ENCODE results near the gene DNAH10. TPM values are rescaled to one million over a fixed set of nuclear protein-coding genes. Genes with fewer than 3 reads are reported as not detected.

The DNAH10 gene
- total and polyA plus RNA-seq, 10 of the 15 experiments (the other 5 are each of a cell fraction or from before 2014, with no cell fraction given), result 0.01 to 0.32 (median 0.06) TPM

DNA sequence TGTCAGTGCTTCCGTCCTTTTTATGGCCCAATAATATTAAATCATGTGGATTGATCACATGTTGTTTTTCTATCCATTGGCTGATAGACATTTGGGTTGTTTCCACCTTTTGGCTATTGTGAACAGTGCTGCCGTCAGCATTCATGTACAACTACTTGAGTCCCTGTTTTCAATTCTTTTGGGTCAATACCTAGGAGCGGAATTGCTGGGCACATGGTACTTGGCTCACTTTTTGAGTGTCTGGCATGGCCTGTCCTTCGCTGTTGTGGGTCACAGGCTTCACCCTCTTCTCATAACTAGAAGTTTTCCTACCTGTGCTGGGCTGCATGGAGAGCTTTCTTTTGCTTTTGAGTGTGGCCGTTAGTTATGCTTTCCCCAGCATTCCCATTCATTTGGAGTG lies 72.7 kb downstream of the DNAH10 start:
- H3K4me2 ChIP-seq (ENCODE audit: control insufficient read depth, insufficient read depth), result no peak overlapping the region
- H4K20me1 ChIP-seq (ENCODE audit: control insufficient read depth, insufficient read depth), result no peaks in the 10 kb centered on the region
- DNase-seq (ENCODE audit: low read depth, low spot score) (no peak), FAIRE-seq (no peak), ATAC-seq (no peak)
- RAD21 ChIA-PET (ENCODE audit: unreplicated experiment), result no interaction called here
- no peak overlapping the region for H3K9ac ChIP-seq (ENCODE audit: control insufficient read depth, insufficient read depth, low read length)
- no peak overlapping the region for H3K4me3 ChIP-seq
- no peaks in the 10 kb centered on the region for H3K4me1 ChIP-seq (ENCODE audit: control insufficient read depth, insufficient read depth, low read length)
- peaks cover 1% of the 10 kb centered on the region for H3K9me3 ChIP-seq (replicated peaks; ENCODE audit: control insufficient read depth, insufficient read depth, low read length)
- POLR2A ChIA-PET, result no interaction called here
- intact Hi-C loops (cut with micrococcal nuclease; ENCODE audit: unreplicated experiment) (no loop called here), in situ Hi-C loops (cut with MboI) (no loop called here)
- TF ChIP-seq, protein P1, sequence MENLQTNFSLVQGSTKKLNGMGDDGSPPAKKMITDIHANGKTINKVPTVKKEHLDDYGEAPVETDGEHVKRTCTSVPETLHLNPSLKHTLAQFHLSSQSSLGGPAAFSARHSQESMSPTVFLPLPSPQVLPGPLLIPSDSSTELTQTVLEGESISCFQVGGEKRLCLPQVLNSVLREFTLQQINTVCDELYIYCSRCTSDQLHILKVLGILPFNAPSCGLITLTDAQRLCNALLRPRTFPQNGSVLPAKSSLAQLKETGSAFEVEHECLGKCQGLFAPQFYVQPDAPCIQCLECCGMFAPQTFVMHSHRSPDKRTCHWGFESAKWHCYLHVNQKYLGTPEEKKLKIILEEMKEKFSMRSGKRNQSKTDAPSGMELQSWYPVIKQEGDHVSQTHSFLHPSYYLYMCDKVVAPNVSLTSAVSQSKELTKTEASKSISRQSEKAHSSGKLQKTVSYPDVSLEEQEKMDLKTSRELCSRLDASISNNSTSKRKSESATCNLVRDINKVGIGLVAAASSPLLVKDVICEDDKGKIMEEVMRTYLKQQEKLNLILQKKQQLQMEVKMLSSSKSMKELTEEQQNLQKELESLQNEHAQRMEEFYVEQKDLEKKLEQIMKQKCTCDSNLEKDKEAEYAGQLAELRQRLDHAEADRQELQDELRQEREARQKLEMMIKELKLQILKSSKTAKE (IDR thresholded peaks at IDR 0.05; ENCODE audit: low read depth, poor library complexity, severe bottlenecking), result no peak
- TF ChIP-seq, protein P2, sequence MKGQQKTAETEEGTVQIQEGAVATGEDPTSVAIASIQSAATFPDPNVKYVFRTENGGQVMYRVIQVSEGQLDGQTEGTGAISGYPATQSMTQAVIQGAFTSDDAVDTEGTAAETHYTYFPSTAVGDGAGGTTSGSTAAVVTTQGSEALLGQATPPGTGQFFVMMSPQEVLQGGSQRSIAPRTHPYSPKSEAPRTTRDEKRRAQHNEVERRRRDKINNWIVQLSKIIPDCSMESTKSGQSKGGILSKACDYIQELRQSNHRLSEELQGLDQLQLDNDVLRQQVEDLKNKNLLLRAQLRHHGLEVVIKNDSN (IDR thresholded peaks at IDR 0.05; ENCODE audit: borderline replicate concordance, extremely low read length, insufficient read depth, low read depth, low read length), result no peak
- TF ChIP-seq CHD4 (IDR thresholded peaks at IDR 0.05) (no peak), HDAC2 (IDR thresholded peaks at IDR 0.05) (no peak), TBL1XR1 (IDR thresholded peaks at IDR 0.05; ENCODE audit: low read depth, low read length) (no peak), DPF2 (IDR thresholded peaks at IDR 0.05) (no peak), EZH2 (IDR thresholded peaks at IDR 0.05; ENCODE audit: borderline replicate concordance, control insufficient read depth, low read depth, low read length) (no peak), CREB1 (IDR thresholded peaks at IDR 0.05; ENCODE audit: low read depth) (no peak)
- TF ChIP-seq, protein P3, sequence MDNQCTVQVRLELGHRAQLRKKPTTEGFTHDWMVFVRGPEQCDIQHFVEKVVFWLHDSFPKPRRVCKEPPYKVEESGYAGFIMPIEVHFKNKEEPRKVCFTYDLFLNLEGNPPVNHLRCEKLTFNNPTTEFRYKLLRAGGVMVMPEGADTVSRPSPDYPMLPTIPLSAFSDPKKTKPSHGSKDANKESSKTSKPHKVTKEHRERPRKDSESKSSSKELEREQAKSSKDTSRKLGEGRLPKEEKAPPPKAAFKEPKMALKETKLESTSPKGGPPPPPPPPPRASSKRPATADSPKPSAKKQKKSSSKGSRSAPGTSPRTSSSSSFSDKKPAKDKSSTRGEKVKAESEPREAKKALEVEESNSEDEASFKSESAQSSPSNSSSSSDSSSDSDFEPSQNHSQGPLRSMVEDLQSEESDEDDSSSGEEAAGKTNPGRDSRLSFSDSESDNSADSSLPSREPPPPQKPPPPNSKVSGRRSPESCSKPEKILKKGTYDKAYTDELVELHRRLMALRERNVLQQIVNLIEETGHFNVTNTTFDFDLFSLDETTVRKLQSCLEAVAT (IDR thresholded peaks at IDR 0.05), result no peak
- TF ChIP-seq, protein P4, sequence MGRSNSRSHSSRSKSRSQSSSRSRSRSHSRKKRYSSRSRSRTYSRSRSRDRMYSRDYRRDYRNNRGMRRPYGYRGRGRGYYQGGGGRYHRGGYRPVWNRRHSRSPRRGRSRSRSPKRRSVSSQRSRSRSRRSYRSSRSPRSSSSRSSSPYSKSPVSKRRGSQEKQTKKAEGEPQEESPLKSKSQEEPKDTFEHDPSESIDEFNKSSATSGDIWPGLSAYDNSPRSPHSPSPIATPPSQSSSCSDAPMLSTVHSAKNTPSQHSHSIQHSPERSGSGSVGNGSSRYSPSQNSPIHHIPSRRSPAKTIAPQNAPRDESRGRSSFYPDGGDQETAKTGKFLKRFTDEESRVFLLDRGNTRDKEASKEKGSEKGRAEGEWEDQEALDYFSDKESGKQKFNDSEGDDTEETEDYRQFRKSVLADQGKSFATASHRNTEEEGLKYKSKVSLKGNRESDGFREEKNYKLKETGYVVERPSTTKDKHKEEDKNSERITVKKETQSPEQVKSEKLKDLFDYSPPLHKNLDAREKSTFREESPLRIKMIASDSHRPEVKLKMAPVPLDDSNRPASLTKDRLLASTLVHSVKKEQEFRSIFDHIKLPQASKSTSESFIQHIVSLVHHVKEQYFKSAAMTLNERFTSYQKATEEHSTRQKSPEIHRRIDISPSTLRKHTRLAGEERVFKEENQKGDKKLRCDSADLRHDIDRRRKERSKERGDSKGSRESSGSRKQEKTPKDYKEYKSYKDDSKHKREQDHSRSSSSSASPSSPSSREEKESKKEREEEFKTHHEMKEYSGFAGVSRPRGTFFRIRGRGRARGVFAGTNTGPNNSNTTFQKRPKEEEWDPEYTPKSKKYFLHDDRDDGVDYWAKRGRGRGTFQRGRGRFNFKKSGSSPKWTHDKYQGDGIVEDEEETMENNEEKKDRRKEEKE (IDR thresholded peaks at IDR 0.05), result no peak
- TF ChIP-seq, protein P5, sequence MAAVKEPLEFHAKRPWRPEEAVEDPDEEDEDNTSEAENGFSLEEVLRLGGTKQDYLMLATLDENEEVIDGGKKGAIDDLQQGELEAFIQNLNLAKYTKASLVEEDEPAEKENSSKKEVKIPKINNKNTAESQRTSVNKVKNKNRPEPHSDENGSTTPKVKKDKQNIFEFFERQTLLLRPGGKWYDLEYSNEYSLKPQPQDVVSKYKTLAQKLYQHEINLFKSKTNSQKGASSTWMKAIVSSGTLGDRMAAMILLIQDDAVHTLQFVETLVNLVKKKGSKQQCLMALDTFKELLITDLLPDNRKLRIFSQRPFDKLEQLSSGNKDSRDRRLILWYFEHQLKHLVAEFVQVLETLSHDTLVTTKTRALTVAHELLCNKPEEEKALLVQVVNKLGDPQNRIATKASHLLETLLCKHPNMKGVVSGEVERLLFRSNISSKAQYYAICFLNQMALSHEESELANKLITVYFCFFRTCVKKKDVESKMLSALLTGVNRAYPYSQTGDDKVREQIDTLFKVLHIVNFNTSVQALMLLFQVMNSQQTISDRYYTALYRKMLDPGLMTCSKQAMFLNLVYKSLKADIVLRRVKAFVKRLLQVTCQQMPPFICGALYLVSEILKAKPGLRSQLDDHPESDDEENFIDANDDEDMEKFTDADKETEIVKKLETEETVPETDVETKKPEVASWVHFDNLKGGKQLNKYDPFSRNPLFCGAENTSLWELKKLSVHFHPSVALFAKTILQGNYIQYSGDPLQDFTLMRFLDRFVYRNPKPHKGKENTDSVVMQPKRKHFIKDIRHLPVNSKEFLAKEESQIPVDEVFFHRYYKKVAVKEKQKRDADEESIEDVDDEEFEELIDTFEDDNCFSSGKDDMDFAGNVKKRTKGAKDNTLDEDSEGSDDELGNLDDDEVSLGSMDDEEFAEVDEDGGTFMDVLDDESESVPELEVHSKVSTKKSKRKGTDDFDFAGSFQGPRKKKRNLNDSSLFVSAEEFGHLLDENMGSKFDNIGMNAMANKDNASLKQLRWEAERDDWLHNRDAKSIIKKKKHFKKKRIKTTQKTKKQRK (IDR thresholded peaks at IDR 0.05; ENCODE audit: low read depth, low read length), result no peak
- no TSS peak for BruUV-seq (replicated peaks)
- H3K27ac ChIP-seq (ENCODE audit: control insufficient read depth, insufficient read depth), result no peak overlapping the region
- WGBS (ENCODE audit: insufficient coverage, insufficient replicate concordance, low lambda C conversion rate, missing lambda C conversion rate), result 49% methylated on average over 5 of the region's 5 CpGs
- H2AFZ ChIP-seq (ENCODE audit: control insufficient read depth, low read depth, low read length), result no peak overlapping the region
- CTCF ChIA-PET, result no interaction called here
- H3K36me3 ChIP-seq (ENCODE audit: control insufficient read depth in 2 of 2, insufficient read depth in 2 of 2, low read length in 1 of 2), result no peaks in the 10 kb centered on the region
- SMC1A ChIA-PET (ENCODE audit: uncharacterized antibody, unreplicated experiment), result interaction anchor here (0.6 kb wide), 1 partner anchor 512 kb away, joined by 3 read pairs; no protein-coding TSS in a partner anchor
- no peaks in the 10 kb centered on the region for H3K79me2 ChIP-seq (ENCODE audit: control insufficient read depth, insufficient read depth, low read length)
- no peaks in the 10 kb centered on the region for H3K27me3 ChIP-seq (replicated peaks in 1 of 2; ENCODE audit: control insufficient read depth in 2 of 2, insufficient read depth in 2 of 2, low read length in 1 of 2)
